Mesendoderm (in vitro differentiated cells): ENCODE results near the gene PKLR.
A peak's percentile ranks its signal among the peaks of the same experiment; 100 is the strongest.

Experiments used
- DNase-seq: peaks from one replicate; pipeline ENCODE4 v3.0.0; 2013
- H2AK5ac ChIP-seq: 2 replicates; pipeline ENCODE4 v1.6.1; 2013; ENCODE audit warnings: low read length, inconsistent platforms
- H2BK120ac ChIP-seq: 2 replicates; pipeline ENCODE4 v1.6.1; 2013; ENCODE audit warnings: low read depth, mild to moderate bottlenecking, low read length, moderate library complexity, mixed read lengths
- H2BK15ac ChIP-seq: replicated peaks from 2 replicates; pipeline ENCODE4 v1.6.1; 2013; ENCODE audit warnings: low read depth, mild to moderate bottlenecking, moderate library complexity
- H2BK5ac ChIP-seq: 2 replicates; pipeline ENCODE4 v1.6.1; 2013; ENCODE audit warnings: low read length, inconsistent platforms
- H3K18ac ChIP-seq: 2 replicates; pipeline ENCODE4 v1.6.1; 2013; ENCODE audit warnings: mild to moderate bottlenecking, low read length, mixed read lengths
- H3K23ac ChIP-seq: one replicate; pipeline ENCODE4 v1.6.1; 2013; ENCODE audit warnings: low read length
- H3K27ac ChIP-seq: 2 replicates; pipeline ENCODE4 v1.5.1; 2013; ENCODE audit warnings: low read depth, mild to moderate bottlenecking, inconsistent platforms, low read length, moderate library complexity
- H3K27me3 ChIP-seq: 2 replicates; pipeline ENCODE4 v1.6.1; 2013; ENCODE audit warnings: low read length, control low read depth, mild to moderate bottlenecking, inconsistent platforms; ENCODE audit not compliant: insufficient read depth, poor library complexity
- H3K36me3 ChIP-seq: 2 replicates; pipeline ENCODE4 v1.6.1; 2013; ENCODE audit warnings: low read length, inconsistent platforms; ENCODE audit not compliant: control insufficient read depth, insufficient read depth
- H3K4ac ChIP-seq: one replicate; pipeline ENCODE4 v1.6.1; 2013; ENCODE audit warnings: low read depth, mild to moderate bottlenecking, low read length, moderate library complexity
- H3K4me1 ChIP-seq: 2 replicates; pipeline ENCODE4 v1.6.1; 2013; ENCODE audit warnings: low read depth, low read length, inconsistent platforms; ENCODE audit not compliant: control insufficient read depth
- H3K4me2 ChIP-seq: 2 replicates; pipeline ENCODE4 v1.6.1; 2013; ENCODE audit warnings: low read length
- H3K4me3 ChIP-seq: 2 replicates; pipeline ENCODE4 v1.5.1; 2013; ENCODE audit warnings: mild to moderate bottlenecking, low read length
- H3K56ac ChIP-seq: one replicate; pipeline ENCODE4 v1.6.1; 2013; ENCODE audit warnings: low read length
- H3K79me1 ChIP-seq: 2 replicates; pipeline ENCODE4 v1.6.1; 2013; ENCODE audit warnings: low read length, inconsistent platforms
- H3K79me2 ChIP-seq: 2 replicates; pipeline ENCODE4 v1.6.1; 2013; ENCODE audit warnings: mild to moderate bottlenecking, low read length; ENCODE audit not compliant: control insufficient read depth, insufficient read depth
- H3K9ac ChIP-seq: 2 replicates; pipeline ENCODE4 v1.6.1; 2013; ENCODE audit warnings: low read length, inconsistent platforms
- H4K5ac ChIP-seq: one replicate; pipeline ENCODE4 v1.6.1; 2013; ENCODE audit warnings: low read length
- H4K8ac ChIP-seq: one replicate; pipeline ENCODE4 v1.6.1; 2013; ENCODE audit warnings: low read depth, mild to moderate bottlenecking, control low read depth, low read length, moderate library complexity
- WGBS: extraction: QIAGEN DNeasy Blood & Tissue Kit; methylation state at CpG from one replicate; pipeline ENCODE4 v1.1.7; 2013; ENCODE audit warnings: low lambda C conversion rate, missing lambda C conversion rate; ENCODE audit not compliant: insufficient coverage; ENCODE audit errors: extremely low coverage; 5-methylcytosine and 5-hydroxymethylcytosine counted together

Gene PKLR

DNA sequence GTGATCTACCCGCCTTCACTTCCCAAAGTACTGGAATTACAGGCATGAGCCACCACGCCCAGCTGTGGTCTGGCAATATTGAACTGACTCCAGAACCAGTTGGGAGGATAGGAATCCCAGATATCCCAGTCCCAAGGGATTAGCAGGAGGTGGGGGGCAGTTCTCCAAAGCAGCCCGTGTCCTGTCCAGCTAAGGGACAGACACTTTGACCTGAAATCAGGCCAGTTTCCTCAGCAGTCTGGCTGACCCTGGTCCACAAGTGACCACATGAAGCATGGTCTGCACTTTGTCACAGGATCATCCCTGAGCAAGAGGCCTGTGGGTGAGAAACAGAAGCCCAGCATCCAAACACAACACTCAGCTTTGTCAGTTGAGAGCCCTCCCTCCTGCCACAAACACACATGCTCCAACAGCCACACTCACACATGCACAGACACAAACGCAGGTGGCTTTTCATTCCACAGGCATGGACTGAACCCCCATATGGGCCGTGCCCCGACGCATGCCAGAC, 4.7 kb upstream of the PKLR start:
- Histone ChIP-seq H2BK15ac (no peak overlapping the region), H3K18ac (no peak overlapping the region), H3K4me2 (no peak overlapping the region), H3K79me1 (peaks cover 9% of the 10 kb centered on the region), H2BK120ac (no peak overlapping the region), H3K4me3 (no peak overlapping the region), H3K9ac (no peak overlapping the region), H4K5ac (no peak overlapping the region), H3K23ac (no peak overlapping the region), H3K4ac (no peak overlapping the region), H3K79me2 (peaks cover 19% of the 10 kb centered on the region), H3K27me3 (no peaks in the 10 kb centered on the region), H3K27ac (no peak overlapping the region), H2AK5ac (peak overlapping the region; percentile 38), H3K36me3 (no peaks in the 10 kb centered on the region), H3K4me1 (no peaks in the 10 kb centered on the region), H4K8ac (no peak overlapping the region), H2BK5ac (no peak overlapping the region), H3K56ac (peak overlapping the region; percentile 64)
- DNase-seq, result no peak
- WGBS, result no CpG with 5 or more reads among the region's 7 CpGs

DNA sequence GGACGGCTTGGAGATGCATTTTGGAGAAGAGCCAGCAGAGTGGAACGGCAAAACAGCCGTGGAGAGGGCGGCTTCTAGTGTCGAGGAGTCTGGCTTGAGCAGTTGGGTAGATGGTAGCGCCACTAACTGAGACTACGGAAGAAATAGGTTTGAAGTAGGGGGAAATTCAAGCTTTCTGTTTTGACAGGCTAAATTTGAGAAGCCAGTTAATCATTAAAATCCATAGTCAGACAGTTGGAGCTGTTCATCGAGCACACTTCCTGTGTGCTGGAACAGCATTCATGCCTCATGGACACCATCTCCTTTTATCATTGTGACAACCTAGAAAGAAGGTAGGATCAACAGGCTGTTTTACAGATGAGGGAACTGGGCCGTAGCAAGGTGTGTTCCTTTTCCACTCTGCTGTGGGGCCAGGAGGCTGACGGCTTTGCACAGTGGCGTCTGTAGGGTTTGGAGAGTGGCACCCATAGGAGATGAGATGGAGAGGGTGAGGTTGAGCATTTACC, 3.4 kb upstream of the PKLR start:
- Histone ChIP-seq H3K27me3 (no peaks in the 10 kb centered on the region), H3K4me1 (no peaks in the 10 kb centered on the region), H3K36me3 (no peaks in the 10 kb centered on the region), H3K79me2 (peaks cover 8% of the 10 kb centered on the region), H3K18ac (no peak overlapping the region), H2BK15ac (no peak overlapping the region), H2BK120ac (no peak overlapping the region), H3K56ac (no peak overlapping the region), H3K4me3 (no peak overlapping the region), H4K8ac (no peak overlapping the region), H3K4ac (no peak overlapping the region), H2AK5ac (peak overlapping the region; percentile 38), H3K4me2 (no peak overlapping the region), H3K79me1 (peaks cover 4% of the 10 kb centered on the region), H4K5ac (no peak overlapping the region), H3K9ac (no peak overlapping the region), H3K23ac (no peak overlapping the region), H2BK5ac (no peak overlapping the region), H3K27ac (no peak overlapping the region)
- no peak for DNase-seq
- WGBS, result no CpG with 5 or more reads among the region's 11 CpGs

DNA sequence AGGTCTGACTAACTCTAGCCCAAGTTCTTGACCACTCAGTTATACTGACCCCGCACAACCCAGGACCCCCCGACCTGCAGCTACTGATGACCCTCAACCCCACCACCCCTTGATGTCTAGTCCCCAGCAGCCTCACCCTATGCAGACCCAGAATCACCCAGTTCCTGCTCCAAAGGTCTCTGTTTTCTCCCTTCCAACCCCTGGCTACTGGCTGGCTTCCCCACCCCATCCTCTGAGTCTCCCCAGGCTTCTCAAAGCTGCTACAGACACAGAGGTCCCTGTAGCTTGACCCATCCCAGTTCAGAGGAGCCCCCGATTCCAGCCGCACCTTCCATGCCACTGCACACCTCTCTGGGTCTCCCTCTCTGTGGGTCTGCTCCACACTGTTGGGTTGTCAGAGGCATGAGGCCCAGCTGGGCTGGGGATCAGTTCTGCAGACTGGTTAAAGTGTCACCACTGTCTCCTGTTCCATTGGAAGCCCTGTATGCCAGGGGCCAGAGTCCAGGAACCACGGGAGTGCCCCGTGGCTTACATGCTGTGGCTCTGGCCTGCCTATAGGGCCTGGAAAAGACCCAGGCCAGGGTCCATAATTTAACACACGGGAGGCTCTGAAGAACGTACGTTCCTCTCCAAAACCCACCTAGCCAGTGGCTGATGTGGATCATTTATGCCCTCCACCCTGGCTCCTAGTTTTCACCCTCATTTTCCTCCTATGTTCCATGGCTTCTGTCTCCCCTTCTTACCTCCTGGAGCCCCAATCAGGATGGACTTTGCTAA, 497 bp downstream of the PKLR start:
- no peak overlapping the region for H4K5ac ChIP-seq
- WGBS, result no CpG with 5 or more reads among the region's 9 CpGs
- no peak overlapping the region for H2BK5ac ChIP-seq
- H3K4me3 ChIP-seq, result no peak overlapping the region
- H2BK15ac ChIP-seq, result no peak overlapping the region
- H3K4me2 ChIP-seq, result no peak overlapping the region
- no peaks in the 10 kb centered on the region for H3K4me1 ChIP-seq
- H3K18ac ChIP-seq, result no peak overlapping the region
- H3K9ac ChIP-seq, result no peak overlapping the region
- H3K23ac ChIP-seq, result no peak overlapping the region
- H2BK120ac ChIP-seq, result no peak overlapping the region
- H3K56ac ChIP-seq, result no peak overlapping the region
- no peak overlapping the region for H4K8ac ChIP-seq
- DNase-seq, result no peak
- no peaks in the 10 kb centered on the region for H3K36me3 ChIP-seq
- no peaks in the 10 kb centered on the region for H3K79me1 ChIP-seq
- H3K4ac ChIP-seq, result no peak overlapping the region
- H2AK5ac ChIP-seq, result no peak overlapping the region
- H3K27ac ChIP-seq, result no peak overlapping the region
- no peaks in the 10 kb centered on the region for H3K27me3 ChIP-seq
- H3K79me2 ChIP-seq, result no peaks in the 10 kb centered on the region

DNA sequence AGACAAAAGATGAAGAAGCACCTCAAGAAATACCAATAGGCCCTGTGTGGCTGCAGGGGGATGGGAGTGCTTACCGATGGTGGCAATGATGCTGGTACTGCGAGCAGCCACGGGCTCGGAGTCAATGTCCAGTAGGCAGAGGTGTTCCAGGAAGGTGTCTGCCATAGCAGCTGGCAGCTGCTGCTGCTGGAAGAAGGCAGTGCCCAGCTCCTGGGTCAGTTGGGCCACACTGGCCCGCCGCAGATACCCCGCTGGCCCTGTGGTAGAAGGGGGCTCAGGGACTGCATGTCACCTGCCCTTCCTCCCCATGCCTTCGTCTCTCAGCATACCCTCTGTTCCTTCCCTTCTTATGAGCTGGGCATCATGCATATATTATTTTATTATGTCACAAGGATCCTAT, 1.2 kb downstream of the PKLR start:
- Histone ChIP-seq H3K79me2 (no peaks in the 10 kb centered on the region), H2BK15ac (no peak overlapping the region), H2AK5ac (no peak overlapping the region), H3K4ac (no peak overlapping the region), H3K27me3 (no peaks in the 10 kb centered on the region), H3K9ac (no peak overlapping the region), H3K18ac (no peak overlapping the region), H3K56ac (no peak overlapping the region), H4K5ac (no peak overlapping the region), H3K27ac (no peak overlapping the region), H2BK120ac (no peak overlapping the region), H3K4me2 (no peak overlapping the region), H3K23ac (no peak overlapping the region), H3K79me1 (no peaks in the 10 kb centered on the region), H4K8ac (no peak overlapping the region), H3K36me3 (no peaks in the 10 kb centered on the region), H2BK5ac (no peak overlapping the region), H3K4me1 (no peaks in the 10 kb centered on the region), H3K4me3 (no peak overlapping the region)
- no CpG with 5 or more reads among the region's 8 CpGs for WGBS
- DNase-seq, result no peak

DNA sequence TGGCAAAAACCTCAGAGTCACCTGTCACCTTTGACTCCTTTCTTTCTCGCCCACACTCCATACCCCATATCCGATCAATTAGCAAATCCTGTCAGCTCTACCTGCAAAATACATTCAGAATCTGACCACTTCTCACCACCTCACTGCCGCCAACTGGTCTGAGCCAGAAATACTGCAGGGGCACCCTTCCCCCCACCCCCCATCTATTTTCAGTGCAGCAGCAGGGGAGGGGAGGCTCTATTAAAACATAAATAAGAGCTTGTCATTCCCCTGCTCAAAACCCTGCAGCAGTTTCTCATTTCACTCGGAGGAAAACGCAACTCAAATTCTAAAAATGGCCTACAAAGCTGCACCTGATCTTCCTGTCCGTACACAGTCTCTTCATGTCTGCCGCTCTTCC, 3.9 kb downstream of the PKLR start:
- H2BK5ac ChIP-seq, result no peak overlapping the region
- H2BK120ac ChIP-seq, result no peak overlapping the region
- no peak overlapping the region for H3K9ac ChIP-seq
- no peak overlapping the region for H4K8ac ChIP-seq
- H3K79me2 ChIP-seq, result no peaks in the 10 kb centered on the region
- H4K5ac ChIP-seq, result no peak overlapping the region
- no peak overlapping the region for H3K4me2 ChIP-seq
- no peak overlapping the region for H3K4ac ChIP-seq
- H3K23ac ChIP-seq, result no peak overlapping the region
- no peak overlapping the region for H3K18ac ChIP-seq
- WGBS, result no CpG with 5 or more reads among the region's 7 CpGs
- DNase-seq, result no peak
- H3K36me3 ChIP-seq, result no peaks in the 10 kb centered on the region
- no peak overlapping the region for H2AK5ac ChIP-seq
- H3K27me3 ChIP-seq, result no peaks in the 10 kb centered on the region
- no peak overlapping the region for H2BK15ac ChIP-seq
- H3K79me1 ChIP-seq, result no peaks in the 10 kb centered on the region
- no peak overlapping the region for H3K27ac ChIP-seq
- H3K56ac ChIP-seq, result no peak overlapping the region
- no peaks in the 10 kb centered on the region for H3K4me1 ChIP-seq
- H3K4me3 ChIP-seq, result no peak overlapping the region
